ENCODE measurements around the gene ARL2BP.

ARL2BP gene

GRCh38 chr16:57235128-57236021, 9.7 kb upstream of the ARL2BP start:
- DNase-seq (ENCODE audit: low read depth in 1 of 2, low spot score in 1 of 2) = no peak

GRCh38 chr16:57236022-57236350, 9.1 kb upstream of the ARL2BP start:
- DNase-seq (ENCODE audit: low read depth in 1 of 2, low spot score in 1 of 2) = no peak

GRCh38 chr16:57238682-57239081, 6.4 kb upstream of the ARL2BP start:
- DNase-seq (ENCODE audit: low read depth in 1 of 2, low spot score in 1 of 2) = no peak

GRCh38 chr16:57239107-57239506, 6.0 kb upstream of the ARL2BP start:
- no peak for DNase-seq (ENCODE audit: low read depth in 1 of 2, low spot score in 1 of 2)

GRCh38 chr16:57240851-57241250, 4.2 kb upstream of the ARL2BP start:
- DNase-seq (ENCODE audit: low read depth in 1 of 2, low spot score in 1 of 2) = no peak

- no peak for DNase-seq (ENCODE audit: low read depth in 1 of 2, low spot score in 1 of 2)
Measured at GRCh38 chr16:57242650-57243049, 2.4 kb upstream of the ARL2BP start.

GRCh38 chr16:57244463-57244766, 644 bp upstream of the ARL2BP start:
- no peak for DNase-seq (ENCODE audit: low read depth in 1 of 2, low spot score in 1 of 2)

- DNase-seq (ENCODE audit: low read depth in 1 of 2, low spot score in 1 of 2) = no peak
Measured at GRCh38 chr16:57245472-57246113, 534 bp downstream of the ARL2BP start.

- no peak for DNase-seq (ENCODE audit: low read depth in 1 of 2, low spot score in 1 of 2)
Measured at GRCh38 chr16:57251352-57251751, 6.3 kb downstream of the ARL2BP start.

GRCh38 chr16:57252148-57252721, 7.2 kb downstream of the ARL2BP start:
- DNase-seq (ENCODE audit: low read depth in 1 of 2, low spot score in 1 of 2) = no peak

GRCh38 chr16:57253466-57253865, 8.4 kb downstream of the ARL2BP start:
- DNase-seq (ENCODE audit: low read depth in 1 of 2, low spot score in 1 of 2) = no peak

- no peak for DNase-seq (ENCODE audit: low read depth in 1 of 2, low spot score in 1 of 2)
Measured at GRCh38 chr16:57255686-57256415, 10.8 kb downstream of the ARL2BP start.

GRCh38 chr16:57256601-57257395, 11.7 kb downstream of the ARL2BP start:
- DNase-seq (ENCODE audit: low read depth in 1 of 2, low spot score in 1 of 2) = no peak

GRCh38 chr16:57257455-57258070, 12.5 kb downstream of the ARL2BP start:
- no peak for DNase-seq (ENCODE audit: low read depth in 1 of 2, low spot score in 1 of 2)

GRCh38 chr16:57258226-57258909, 13.3 kb downstream of the ARL2BP start:
- no peak for DNase-seq (ENCODE audit: low read depth in 1 of 2, low spot score in 1 of 2)

GRCh38 chr16:57258910-57259475, 13.9 kb downstream of the ARL2BP start:
- no peak for DNase-seq (ENCODE audit: low read depth in 1 of 2, low spot score in 1 of 2)

- no peak for DNase-seq (ENCODE audit: low read depth in 1 of 2, low spot score in 1 of 2)
Measured at GRCh38 chr16:57260294-57260929, 15.4 kb downstream of the ARL2BP start.

- DNase-seq (ENCODE audit: low read depth in 1 of 2, low spot score in 1 of 2) = no peak
Measured at GRCh38 chr16:57261806-57262205, 16.7 kb downstream of the ARL2BP start.

- DNase-seq (ENCODE audit: low read depth in 1 of 2, low spot score in 1 of 2) = no peak
Measured at GRCh38 chr16:57262841-57263540, 17.9 kb downstream of the ARL2BP start.
